Activated CD8-positive, alpha-beta T cell treated with anti-CD3 and anti-CD28 coated beads for 36 hours (primary cell): ENCODE measurements around the gene RFNG. TPM values are rescaled to one million over a fixed set of nuclear protein-coding genes. Genes with fewer than 3 reads are reported as not detected.
A peak's percentile ranks its signal among the peaks of the same experiment; 100 is the strongest.

Experiments used
- ATAC-seq: fragments of 200-7000 bp; cut with Tn5 transposase; one replicate; pipeline ENCODE4 v1.10.0; 2021; ENCODE audit warnings: mild to moderate bottlenecking, moderate library complexity
- CTCF ChIA-PET: fragments of 350-600 bp; sonication (Branson Sonifier 250); formaldehyde crosslinking; loops from one replicate; lab custom pipeline; 2021; ENCODE audit warnings: antibody characterized with exemption; lab: Charles Lee
- POLR2A ChIA-PET: fragments of 350-600 bp; sonication (Branson Sonifier 250); formaldehyde crosslinking; loops from one replicate; lab custom pipeline; 2021; ENCODE audit warnings: antibody characterized with exemption; lab: Charles Lee
- DNase-seq: peaks from one replicate; pipeline ENCODE4 v3.0.0-alpha.2; 2020
- H3K27ac Mint-ChIP-seq: one replicate; pipeline ENCODE4 v1.8.0; 2021; ENCODE audit warnings: mild to moderate bottlenecking, mixed read lengths
- H3K27me3 Mint-ChIP-seq: one replicate; pipeline ENCODE4 v1.8.0; 2021; ENCODE audit warnings: mixed read lengths
- H3K36me3 Mint-ChIP-seq: one replicate; pipeline ENCODE4 v1.8.0; 2021; ENCODE audit warnings: low read depth, mixed read lengths
- H3K4me1 Mint-ChIP-seq: one replicate; pipeline ENCODE4 v1.8.0; 2021; ENCODE audit warnings: low read depth, mixed read lengths
- H3K4me3 Mint-ChIP-seq: one replicate; pipeline ENCODE4 v1.8.0; 2021; ENCODE audit warnings: mild to moderate bottlenecking, moderate library complexity, mixed read lengths
- H3K9me3 Mint-ChIP-seq: one replicate; pipeline ENCODE4 v1.8.0; 2021; ENCODE audit warnings: mixed read lengths
- intact Hi-C: fragments of 100-400 bp; cut with micrococcal nuclease; formaldehyde crosslinking; loops from one replicate; pipeline ENCODE4 v1.10.0; 2022
- total RNA-seq, 2 experiments: library from RNA; stranded (reverse); gene quantifications; one replicate each; pipeline ENCODE4 v1.2.3, GENCODE V29; 2021
- TF ChIP-seq, protein P1 (sequence below): fragments of 200-600 bp; IDR thresholded peaks from one replicate; pipeline ENCODE4 v1.8.0; 2022; ENCODE audit warnings: antibody characterized with exemption, mild to moderate bottlenecking

The RFNG gene
- total RNA-seq, 2 experiments from 2014 or later = 14.2 to 15.3 TPM

DNA sequence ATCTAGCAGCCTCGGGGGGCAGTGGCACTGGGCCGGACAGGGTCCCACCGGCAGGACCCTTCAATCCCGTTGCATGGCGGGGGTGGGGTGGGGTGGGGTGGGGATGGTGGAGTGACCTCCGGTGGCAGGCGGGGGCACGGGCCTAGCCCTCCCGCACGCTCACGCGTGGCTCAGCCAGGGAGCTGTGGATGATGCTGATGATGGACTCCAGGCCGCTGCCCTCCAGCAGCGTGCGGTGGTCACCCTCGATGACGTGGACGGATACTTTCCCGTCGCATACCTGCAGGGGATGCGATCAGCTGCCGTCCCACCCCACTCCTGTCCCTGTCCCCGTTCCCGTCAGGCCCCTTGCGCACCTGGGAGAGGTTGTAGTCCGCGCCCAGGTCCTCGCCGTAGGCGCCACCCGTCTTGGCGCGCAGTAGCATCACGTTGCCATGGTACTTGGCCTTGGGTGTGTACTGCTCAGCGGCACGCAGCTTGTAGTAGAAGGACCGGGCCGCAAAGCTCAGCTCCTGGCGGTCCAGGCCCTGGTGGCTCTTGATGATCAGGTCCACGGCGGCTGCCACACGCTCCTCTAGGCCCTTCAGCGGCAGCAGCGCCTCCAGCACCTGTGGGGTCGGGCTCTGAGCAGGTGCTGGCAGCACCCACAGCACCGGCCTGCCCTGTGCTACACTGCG is 27.5 kb upstream of the RFNG start:
- Mint-ChIP-seq H3K36me3 (peaks cover 9% of the 10 kb centered on the region), H3K27me3 (no peaks in the 10 kb centered on the region), H3K27ac (no peak overlapping the region), H3K4me3 (no peak overlapping the region), H3K9me3 (no peaks in the 10 kb centered on the region), H3K4me1 (no peaks in the 10 kb centered on the region)
- intact Hi-C loops = no loop called here
- CTCF ChIA-PET = no interaction called here
- POLR2A ChIA-PET = interaction anchor here (2.0 to 3.0 kb wide), 2 partner anchors 10 to 14 kb away, joined by 6 to 18 read pairs; partner anchors contain the start of gene DUS1L
- no peak for DNase-seq
- ATAC-seq = no peak
- TF ChIP-seq, protein P1, sequence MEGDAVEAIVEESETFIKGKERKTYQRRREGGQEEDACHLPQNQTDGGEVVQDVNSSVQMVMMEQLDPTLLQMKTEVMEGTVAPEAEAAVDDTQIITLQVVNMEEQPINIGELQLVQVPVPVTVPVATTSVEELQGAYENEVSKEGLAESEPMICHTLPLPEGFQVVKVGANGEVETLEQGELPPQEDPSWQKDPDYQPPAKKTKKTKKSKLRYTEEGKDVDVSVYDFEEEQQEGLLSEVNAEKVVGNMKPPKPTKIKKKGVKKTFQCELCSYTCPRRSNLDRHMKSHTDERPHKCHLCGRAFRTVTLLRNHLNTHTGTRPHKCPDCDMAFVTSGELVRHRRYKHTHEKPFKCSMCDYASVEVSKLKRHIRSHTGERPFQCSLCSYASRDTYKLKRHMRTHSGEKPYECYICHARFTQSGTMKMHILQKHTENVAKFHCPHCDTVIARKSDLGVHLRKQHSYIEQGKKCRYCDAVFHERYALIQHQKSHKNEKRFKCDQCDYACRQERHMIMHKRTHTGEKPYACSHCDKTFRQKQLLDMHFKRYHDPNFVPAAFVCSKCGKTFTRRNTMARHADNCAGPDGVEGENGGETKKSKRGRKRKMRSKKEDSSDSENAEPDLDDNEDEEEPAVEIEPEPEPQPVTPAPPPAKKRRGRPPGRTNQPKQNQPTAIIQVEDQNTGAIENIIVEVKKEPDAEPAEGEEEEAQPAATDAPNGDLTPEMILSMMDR = no peak

DNA sequence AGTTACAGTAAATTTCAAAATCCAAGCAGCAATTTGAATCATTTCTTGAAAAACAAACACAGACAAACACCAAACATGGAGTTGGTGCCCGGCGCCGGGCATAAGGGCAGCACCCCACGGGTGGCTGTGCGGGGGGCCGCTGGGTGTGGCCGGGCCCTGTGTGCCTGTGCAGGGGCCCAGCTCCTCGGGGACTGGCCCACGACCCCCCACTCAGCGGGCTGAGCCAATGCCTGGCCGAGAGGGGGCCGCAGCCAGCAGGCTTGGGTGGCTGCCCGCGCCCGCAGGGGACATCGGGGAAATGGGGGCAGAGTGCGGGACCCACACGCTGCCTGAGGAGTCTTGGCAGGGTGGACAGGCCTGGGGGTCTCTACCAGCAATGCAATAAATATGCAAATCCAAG is 26.8 kb upstream of the RFNG start:
- Mint-ChIP-seq H3K4me1 (no peaks in the 10 kb centered on the region), H3K36me3 (peaks cover 8% of the 10 kb centered on the region), H3K4me3 (no peak overlapping the region), H3K27ac (no peak overlapping the region), H3K9me3 (no peaks in the 10 kb centered on the region), H3K27me3 (no peaks in the 10 kb centered on the region)
- intact Hi-C loops = no loop called here
- DNase-seq = no peak
- ChIA-PET POLR2A (interaction anchor here (0.7 to 3.0 kb wide), 3 partner anchors 10 to 22 kb away, joined by 3 to 18 read pairs (median 4); no protein-coding TSS in a partner anchor), CTCF (no interaction called here)
- TF ChIP-seq, protein P1 = no peak
- ATAC-seq = no peak

DNA sequence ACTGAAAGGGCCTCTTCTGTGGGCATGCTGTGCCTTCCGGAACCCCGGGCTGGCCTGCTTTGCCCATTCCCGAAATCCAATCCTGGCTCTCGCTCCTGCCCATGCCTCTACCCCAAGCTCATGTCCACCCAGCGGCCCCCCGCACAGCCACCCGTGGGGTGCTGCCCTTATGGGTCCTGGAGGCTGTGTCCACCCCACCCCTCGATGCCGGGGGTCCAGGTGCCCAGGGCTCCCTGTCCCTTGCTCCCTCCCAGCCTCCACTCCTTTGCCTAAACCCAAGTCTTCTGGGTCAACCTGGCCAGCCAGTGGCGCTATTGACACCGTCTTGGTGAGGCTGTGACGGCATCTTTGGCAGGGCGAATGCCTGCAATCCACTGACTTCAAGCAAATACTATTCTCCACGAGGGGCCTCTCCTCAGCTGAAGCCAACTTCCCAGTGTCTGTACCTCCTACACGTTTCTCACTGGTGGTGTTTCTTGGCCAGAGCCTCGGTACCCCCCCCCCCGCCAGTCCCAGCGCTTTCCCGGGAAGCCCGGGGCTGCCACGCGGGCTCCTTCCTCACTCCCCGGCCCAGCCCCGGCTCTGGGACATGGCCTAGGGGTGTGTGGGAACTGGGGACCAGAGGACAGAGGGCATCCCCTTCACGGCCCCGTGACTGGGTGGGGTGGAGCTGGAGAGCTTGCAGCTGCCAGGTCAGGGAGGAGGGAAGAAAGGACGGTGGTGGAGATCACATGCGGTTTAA is 26.2 kb upstream of the RFNG start:
- POLR2A ChIA-PET = interaction anchor here (0.7 to 2.1 kb wide), 5 partner anchors 11 to 210 kb away, joined by 3 to 14 read pairs (median 4); partner anchors contain the start of gene DCXR
- H3K4me1 Mint-ChIP-seq = no peaks in the 10 kb centered on the region
- CTCF ChIA-PET = interaction anchor here (1.1 kb wide), 1 partner anchor 40 kb away, joined by 3 read pairs; the partner anchor contains the start of gene DCXR
- DNase-seq (no peak), ATAC-seq (no peak)
- no peaks in the 10 kb centered on the region for H3K27me3 Mint-ChIP-seq
- peaks cover 8% of the 10 kb centered on the region for H3K36me3 Mint-ChIP-seq
- H3K27ac Mint-ChIP-seq = no peak overlapping the region
- H3K9me3 Mint-ChIP-seq = no peaks in the 10 kb centered on the region
- intact Hi-C loops = no loop called here
- no peak overlapping the region for H3K4me3 Mint-ChIP-seq
- TF ChIP-seq, protein P1 = no peak

DNA sequence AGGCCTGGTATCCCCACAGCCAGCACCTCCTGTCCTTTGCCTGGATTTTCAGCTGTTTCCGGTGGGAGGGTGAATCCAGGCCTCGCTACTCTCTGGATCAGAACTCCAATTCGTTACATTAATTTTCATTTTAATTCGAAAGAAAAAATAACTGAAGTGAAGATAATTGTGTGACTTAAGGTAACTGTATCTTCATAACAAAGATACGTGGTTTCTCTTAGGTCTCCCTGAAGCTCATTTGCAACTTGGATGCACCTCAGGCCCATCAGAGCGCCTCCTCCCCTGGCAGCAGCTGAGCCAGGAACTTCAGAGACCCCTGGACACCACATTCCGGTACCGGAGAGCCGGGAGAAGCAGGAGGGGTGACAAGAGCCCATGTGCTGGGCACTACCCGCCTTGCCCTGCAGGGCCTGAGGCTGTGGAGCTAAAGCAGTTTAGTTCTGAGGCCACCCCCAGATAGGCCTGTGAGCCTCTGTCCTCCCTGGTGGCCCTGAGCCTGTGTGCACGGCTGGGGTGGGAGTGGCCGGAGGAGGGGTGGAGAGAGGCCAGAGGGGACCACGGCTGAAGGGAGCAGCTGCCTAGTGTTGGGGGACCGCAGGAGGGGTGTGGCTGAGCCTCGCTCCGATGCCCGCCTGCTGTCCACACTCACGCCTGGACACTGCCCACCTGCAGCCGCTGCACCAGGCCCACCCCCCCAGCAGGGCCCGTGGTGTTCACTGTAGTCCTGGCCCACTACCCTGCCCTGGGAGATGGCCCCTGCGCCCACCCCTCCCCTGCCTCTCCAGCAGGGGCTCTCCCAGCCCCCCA is 25.4 kb upstream of the RFNG start:
- intact Hi-C loops = no loop called here
- DNase-seq = no peak
- ChIA-PET CTCF (interaction anchor here (1.1 kb wide), 1 partner anchor 40 kb away, joined by 3 read pairs; the partner anchor contains the start of gene DCXR), POLR2A (interaction anchor here (0.9 to 2.1 kb wide), 10 partner anchors 10 to 210 kb away, joined by 3 to 14 read pairs (median 4); partner anchors contain the start of genes DCXR and DUS1L)
- H3K4me1 Mint-ChIP-seq = no peaks in the 10 kb centered on the region
- peaks cover 8% of the 10 kb centered on the region for H3K36me3 Mint-ChIP-seq
- no peak overlapping the region for H3K27ac Mint-ChIP-seq
- H3K9me3 Mint-ChIP-seq = no peaks in the 10 kb centered on the region
- TF ChIP-seq, protein P1 = no peak
- H3K27me3 Mint-ChIP-seq = no peaks in the 10 kb centered on the region
- no peak overlapping the region for H3K4me3 Mint-ChIP-seq
- ATAC-seq = peak; percentile 34
